Fibroblast of the conjunctiva (primary cell): ENCODE measurements around the gene OTP.

Source experiments
- DNase-seq: peaks from one replicate; pipeline ENCODE4 v3.0.0-alpha.2; 2010; ENCODE audit warnings: low read depth

OTP gene

DNA sequence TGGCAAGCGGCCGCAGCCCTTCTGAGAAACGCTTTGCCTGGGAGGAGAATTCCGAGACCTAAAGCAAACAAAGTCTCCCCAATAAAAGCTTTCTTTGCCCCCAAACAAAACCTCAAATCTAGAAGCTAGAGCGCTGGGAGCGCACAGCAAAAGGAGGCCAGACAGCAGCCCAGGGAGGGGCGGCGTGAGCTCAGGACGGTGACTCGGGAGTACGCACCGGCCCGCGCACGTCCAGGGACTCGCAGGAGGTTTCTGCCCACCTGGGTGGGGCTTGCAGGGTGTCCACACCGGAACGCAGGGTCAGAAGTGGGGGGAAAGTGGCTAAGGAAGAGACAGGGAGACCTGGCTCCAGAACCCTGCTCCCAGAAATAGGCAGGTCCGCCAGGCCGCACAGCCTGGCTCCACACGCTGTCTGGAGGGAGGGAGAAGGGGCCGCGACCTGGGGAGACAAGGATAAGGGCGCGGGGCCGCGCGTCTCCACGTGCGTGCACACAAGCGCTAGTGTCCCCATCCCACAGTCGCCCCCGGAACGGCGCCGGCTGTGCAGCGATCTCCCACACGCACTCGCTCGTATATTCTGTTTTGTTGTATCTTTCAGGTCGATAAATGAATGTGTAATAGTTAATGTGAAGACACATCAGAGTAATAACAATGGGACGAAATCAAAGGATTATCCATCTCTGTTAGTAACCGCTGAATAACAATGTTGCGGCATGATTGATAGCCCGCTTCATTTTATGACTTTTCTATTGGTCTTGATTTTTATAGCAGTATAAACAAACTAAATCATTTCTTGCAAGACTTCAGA is 2.3 kb upstream of the OTP start:
- DNase-seq = no peak

DNA sequence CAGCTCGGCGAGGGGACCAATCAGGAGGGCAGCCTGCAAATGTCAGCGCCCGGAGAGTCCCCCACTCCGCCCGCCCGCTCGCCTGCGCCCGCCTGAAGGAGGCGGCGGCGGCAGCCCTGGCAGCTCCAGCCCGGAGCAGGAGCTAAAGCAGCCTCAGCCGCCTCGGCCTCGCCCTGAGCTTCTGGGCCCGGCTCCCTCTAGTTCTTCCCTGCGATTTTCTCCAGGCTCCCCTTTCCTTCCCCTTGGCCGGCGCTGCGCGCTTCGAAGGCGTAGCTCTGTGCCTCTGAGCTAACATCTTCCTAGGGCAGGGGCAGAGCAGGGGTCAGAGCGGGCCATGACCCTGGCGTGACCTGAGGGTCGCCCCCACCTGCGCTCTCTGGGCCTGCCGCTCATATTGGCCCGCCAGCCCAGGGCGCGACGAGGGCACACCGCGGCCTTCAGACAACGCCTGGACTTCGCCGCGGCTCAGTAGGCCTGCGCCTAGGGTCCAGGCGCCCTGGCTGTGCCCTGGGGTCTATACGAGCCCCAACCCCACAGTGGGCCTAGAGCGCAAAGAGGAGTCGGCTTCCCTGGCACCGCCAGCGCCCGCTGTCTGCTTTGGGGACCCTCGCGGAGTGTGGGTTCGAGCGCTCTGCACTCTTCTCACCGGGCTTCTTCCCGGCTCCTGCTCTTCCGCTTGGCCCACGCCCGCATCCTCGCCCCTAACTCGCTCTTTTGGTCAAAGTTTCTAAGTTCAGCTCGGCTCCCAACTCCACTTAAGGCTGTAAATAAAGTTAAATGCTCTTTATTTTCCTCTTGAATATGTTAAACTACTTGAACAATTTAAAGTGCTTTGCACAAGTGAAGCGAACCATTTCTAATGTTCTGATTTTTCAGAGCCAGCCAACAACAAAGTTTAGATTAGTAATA is 504 bp upstream of the OTP start:
- no peak for DNase-seq

DNA sequence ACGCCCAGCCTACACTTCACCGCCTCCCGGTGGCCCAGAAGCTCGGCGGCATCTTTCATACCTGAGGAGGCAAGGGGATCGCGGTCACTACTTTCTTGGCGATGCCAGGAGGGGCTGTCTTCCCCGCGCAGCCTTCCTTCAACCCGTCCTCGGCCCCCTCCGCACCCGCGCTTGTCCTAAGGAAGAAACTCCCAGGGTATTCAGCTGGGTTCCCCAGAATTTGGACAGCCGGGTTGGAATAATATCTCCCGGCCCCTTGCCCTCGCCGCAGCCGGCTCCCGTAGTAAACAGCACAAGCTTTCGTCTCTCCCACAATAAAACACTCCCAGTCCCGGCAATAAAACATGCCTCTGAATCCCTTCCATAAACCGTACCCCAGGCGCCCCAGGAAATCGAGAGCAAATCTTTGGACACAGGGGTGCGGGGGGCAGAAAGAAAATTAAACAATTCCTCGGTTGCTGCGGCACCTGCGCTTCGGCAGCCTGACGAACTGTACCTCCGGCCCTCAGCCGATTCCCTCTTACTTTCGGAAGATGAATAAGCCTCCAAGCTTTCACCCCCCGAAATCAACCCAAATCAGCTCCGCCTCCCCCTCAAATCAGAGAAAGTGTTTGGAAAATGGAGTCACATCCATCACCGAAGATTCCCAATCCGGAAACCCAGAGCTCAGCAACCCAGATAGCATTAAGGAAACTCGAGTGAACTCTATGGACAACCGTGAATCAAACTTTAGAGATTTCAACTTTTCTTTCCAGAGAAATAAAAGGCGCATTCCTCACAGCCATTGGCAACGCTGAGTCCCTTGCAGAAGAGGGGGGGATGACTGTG is 1.1 kb downstream of the OTP start:
- DNase-seq = no peak

DNA sequence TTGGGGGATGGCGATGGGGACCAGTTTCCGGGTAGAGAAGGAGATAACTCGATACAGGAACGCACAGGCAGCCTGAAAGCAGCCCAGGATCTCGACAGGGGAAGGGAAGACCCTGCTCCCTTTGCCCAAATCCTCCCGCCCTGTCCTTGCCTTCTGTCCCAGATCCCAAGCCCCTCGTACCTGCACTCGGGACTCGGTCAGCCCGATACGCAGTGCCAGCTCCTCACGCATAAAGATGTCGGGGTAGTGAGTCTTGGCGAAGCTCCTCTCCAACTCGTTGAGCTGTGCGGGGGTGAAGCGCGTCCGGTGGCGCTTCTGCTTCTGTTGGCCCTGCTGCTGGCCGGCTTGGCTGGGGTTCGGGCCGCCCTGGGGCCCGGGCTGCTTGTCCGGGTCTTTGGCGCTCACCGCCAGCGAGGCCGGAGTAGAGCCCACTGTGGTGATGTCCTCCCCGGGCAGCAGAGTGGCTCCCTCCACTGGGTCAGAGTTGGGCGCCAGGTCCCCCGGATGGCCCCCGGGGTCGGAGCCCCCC is 1.8 kb downstream of the OTP start:
- no peak for DNase-seq

DNA sequence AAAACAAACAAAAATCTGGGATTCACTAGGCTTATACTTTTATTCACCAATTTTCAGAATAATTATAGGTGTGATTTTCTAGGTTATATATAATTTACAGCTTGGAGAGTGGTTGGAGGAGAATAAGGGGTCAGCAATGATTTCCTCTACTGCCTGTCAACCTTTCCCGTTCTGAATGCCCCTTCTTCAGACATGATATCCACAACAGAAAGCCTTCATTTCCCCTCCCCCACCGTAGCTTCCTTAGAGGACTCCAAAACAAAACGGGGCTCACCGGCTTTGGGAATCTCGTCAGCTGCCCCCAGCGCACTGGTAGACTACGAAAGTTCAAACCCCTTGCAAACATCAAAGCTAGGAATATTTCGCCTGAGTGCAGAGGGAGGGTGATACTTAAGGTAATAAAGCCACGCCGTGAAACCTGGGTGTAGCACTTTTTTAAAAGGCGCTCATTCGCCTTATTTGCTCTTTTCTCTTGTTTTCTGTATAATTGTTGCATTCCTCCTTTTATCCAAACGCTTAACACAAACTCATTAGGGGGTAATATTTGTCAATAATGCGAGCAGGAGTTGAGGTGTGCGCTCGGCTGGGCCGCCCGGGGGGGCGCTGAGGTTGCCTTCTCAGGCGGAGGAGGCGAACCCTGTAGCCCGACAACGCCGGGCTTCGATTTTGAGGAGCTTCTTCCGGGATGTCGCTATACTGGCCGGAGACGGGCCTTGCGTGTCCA is 2.4 kb downstream of the OTP start:
- DNase-seq = no peak

DNA sequence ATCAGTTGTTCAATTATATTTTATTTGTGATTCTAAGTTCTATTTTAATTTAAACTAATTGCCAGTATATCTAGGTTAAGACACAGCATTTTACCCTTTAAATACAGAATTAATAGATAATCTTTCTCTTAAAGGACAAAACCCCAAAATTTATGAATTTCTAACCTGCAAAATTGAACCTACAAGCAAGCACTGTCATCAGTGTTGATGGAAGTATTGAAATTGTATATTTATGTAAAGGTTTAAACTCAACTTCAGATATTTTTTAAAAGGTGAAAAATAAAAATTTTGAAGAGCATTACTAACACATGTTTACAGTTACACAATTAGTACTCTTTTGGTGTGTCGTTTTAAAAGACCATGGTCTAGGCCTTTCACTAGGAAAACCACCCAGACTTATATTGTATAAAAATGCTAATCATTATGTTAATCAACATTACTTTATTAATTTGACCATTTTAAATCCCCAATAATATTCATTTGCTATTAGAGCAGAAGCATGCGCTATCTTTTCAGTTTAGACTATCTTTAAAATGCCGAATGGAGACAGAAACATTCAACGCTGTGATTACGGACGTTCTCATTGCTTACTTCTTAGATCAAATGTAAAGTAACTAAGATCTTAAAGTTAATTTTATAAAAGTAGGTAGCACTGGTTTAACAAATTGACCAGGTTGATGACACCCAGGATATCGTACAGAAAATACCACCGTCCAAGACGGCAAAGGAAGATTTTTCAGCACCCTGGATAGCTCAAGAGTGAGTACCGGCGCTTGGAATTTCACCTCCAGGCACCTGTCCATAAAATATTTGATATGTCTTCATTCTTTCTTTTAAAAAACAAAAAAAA is 3.2 kb downstream of the OTP start:
- no peak for DNase-seq

DNA sequence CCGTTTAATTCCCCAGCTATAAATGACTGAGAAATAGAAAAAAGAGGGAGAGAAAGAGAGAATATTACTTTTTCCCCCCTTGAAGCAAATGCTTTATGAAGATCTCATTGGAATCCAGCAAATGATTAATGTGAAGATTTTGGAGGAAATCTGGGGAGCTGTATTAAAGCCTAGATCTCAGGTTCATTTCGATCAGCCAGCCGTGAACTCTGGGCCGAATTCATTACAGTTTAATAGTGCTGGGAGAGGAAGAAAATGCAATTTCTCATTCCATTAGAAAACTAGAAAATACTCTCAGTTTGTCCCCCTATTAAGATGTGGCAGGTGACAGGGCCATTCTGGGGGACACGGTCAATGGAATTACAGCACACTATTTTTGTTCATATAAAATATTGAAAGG is 4.8 kb downstream of the OTP start:
- DNase-seq = no peak

DNA sequence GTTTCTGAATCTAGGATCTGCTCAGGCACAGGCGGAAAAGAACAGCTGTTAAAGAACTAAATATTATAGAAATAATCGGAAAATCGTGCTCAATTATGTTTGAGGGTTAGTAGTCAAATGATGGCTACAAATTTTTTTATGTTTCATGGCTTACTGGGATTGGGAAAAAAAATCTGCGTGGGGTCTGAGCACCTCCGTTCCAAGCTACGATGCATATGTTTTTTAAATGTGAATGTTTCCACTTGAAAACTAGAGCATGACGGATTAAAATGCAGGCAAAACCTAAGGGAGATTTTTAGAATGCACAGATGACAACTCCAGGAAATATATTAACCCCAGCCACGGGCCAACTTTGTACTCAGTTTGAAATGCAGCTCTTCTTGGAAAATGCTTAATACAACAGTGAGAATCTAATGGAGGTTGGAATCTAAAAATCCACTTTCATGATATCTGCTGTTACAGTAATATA is 5.3 kb downstream of the OTP start:
- no peak for DNase-seq

DNA sequence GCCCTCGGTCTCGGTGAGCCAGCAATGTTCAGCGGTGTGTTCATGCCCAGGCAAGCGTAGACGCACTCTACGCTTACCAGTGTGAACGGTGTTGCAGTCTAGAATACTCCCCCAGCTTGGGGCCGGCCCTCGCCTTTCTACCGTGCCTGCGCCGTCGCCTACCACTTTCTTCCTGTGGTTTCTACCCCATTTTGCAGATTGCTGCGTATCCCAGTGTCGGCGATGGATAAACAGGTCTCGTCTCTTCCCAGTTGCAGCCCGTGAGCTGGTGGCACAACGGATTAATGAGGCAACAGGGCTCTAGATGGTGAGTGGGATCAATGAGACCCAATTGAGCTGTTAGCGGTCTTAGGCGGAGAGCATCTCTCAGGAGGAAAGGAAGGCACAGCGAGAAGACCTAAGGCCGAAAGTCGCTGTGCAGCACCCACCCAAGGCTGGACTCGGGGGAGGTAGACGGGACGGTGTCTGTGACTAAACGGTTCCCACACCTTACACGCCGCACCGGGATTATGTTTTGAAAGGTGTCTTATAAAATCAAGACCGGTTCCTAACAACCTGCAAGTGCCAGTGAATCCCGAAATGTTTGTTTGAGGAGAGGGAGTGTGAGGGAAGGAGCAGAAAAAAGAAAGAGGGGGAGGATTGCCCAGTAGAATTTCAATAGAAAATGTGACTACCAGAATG is 5.8 kb downstream of the OTP start:
- DNase-seq = no peak

DNA sequence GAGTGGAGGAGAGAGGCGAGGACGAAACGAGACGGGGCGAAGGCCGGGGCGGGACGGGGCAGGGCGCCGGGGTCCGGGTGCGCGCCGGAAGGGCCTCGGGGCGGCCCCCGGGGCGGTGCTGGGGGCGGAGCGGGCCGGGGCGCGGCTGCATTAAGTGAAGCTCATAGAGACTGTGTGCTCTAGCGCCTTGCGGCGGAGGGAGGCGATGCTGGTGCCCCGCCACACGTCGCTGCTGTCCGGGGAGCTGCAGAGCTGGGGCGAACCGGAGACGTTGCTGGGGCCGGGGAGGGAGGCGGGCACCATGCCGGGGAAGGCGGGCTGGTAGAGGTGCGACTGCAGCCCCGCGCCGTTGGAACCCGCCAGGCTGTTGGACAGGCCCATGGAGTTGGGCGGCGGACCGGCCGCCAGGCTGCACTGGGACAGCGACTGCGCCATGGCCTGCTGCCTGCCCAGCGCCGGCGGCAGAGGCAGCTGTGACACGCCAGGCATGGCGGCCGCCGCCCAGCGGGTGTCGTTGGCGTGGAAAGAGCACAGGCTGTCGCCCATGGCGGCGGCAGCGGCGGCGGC is 8.3 kb downstream of the OTP start:
- DNase-seq = no peak

DNA sequence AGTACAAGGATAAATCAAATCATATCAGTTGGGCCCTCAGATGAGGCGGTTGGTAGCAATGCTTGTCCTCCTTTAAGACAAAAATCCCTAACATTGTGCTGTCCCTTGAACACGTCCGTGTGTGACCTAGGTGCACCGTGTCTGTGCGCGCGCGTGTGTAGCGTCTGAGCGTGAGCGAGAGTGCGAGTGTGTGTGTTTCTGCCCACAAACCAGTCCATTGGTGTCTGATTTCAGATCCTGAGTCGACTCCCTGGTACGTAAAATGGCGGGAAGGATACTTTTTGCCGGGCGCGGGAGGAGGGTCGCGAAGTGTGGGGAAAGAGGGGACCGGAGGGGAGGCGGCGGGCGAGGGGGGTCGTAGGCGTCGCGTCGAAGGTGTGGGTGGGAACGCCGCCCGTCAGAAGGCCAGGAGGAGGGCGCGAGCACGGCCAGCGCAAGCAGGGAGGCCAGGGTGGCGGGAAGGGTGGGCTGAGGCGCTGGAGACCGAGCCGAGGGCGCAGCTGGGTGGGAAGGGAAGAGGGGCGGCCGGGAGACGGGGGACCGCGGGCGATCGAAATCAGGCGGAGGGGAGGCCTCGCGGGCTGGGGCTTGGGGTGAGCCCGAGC is 8.9 kb downstream of the OTP start:
- no peak for DNase-seq

DNA sequence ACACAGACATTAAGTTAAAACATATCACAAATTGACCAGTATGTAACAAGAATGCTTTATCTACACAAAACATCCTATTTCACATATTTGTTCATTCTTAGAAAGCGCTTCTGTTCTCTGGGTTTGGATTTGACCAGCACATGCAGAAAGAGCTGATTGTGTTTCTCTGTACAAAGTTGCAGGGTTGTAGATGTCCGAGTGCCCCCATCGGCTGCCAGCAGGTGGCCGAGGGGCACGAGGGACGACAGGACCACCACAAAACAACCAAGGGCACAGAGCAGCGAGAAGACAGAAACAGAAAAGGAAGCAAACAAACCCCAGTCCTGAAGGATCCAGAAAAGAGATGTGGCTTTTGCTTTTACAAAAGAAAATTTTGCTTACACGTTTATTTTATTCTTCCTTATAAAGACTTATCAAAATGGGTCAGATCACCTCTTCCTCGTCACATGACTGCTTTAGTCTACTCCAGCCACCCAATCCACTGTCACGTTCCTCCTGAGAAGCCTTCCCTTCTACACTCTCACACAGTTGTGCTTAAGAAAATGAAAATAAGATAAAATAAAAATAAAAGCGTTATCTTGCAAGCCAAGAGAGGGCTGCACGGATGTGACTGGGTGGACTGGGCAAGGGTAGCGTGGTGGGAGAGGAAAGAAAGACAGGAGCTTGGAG is 9.5 kb downstream of the OTP start:
- DNase-seq = no peak

DNA sequence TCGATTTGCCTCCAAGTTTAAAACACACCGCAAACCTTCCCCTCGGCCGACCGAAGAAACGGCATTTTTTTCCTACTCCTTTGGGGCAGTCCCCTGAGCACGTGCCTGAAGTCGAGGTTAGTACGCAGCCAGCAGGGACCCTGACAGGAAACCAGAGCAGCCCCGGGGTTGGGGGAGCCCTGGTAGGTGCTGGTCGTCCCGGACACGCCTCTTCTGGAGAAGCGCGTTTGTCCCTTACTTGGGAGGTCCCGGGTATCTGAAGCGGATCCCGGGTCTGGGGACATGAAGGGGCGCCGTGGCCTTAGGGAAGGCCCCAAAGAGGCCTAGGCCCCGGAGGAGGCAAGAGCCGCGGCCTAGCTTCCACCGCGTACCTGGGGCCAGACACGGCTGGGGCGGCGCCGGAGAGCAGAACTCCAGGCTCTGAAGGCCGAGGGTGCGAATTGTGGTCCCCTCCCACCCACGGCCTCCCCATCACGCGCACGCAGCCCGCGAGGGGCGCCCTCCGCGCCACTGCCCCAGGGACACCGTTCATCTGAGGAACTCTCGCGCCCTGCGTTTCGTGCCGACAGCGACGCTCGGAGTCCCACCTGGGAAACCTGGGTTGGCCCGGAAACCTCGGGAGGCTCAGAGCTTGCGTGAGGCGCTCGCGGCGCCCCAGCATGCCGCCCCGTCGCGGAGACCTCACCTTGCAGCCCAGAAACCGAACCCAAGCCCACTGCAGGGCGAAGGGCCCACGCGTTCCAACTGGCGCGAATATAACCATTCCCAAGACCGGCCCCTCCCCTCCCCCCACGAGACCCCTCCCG is 10.4 kb downstream of the OTP start:
- DNase-seq = no peak

DNA sequence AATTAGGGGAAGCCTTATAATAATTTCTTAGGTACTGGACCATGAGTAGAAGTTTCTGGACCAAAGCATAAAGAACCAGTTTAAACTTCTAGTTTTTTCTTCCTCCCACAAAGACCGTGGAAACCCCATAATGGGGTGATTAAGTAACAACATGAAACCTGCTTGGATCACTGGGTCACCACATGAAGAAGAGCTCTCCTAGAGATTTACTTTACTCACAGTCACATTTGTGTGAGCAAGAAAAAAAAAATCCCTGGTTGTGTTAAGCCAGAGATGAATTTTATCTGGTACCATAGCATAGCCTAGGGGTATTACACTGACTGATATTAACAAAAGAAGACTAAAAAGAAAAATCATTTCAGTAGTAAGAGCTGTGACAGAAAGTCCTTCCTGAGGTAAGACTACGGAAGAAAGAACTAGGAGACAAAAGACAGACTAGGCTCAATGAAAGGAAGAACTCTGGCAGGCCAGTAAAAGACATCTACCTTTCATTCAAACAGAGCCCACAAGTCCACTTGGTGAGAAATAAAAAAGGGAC is 15.2 kb downstream of the OTP start:
- no peak for DNase-seq

DNA sequence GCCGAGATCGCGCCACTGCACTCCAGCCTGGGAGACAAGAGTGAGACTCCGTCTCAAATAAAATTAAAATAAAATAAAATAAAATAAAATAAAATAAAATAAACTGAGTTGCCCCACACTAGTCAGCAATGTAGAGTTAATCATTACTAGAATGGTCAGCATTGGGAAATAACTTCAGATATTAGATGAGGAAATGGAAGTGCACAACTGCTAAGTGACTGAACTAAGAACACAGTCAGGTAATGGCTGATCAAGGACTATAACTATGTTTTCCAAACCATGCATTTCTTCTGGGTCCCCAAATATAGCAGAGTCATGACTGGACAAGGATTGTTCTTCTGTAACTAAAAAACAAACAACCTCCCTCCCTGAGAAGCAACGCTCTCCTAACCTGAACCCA is 17.1 kb downstream of the OTP start:
- no peak for DNase-seq

DNA sequence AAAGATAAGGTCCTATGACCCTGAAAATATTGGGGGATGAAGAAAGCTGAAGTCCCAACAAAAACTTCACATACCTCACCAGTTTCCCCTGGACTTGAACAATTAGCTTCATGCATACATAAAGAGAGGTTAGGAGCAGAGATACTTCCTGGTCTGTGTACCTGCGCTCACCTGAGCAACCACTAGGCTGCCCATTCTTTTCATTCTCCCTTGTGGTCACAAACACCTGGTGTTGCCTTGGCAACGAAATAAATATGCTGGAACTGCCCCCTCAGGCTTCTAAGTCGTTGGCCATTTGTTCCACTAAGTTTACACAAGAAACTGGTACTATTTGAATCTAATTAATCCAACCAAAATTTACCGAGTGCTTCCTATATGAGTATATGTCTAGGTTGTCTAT is 18.1 kb downstream of the OTP start:
- DNase-seq = no peak

DNA sequence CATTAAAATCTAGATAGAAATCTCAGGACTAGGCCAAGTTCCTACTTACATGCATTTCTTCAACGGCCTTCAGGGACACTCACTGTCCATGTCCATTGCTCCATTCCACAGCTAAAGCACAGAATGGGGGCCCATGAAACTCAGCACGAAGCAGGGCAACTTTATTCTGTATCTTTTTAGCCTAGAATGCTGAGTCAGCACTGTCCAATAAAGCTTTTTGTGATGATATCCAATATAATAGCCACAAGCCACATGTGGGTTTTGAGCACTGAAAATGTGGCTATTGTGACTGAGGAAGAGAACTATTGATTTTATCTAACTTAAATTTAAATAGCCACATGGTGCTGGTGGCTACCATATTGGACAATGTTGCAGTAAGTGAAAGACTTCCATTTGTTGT is 21.6 kb downstream of the OTP start:
- DNase-seq = no peak
